Activated T-helper 2 cell treated with anti-CD3 and anti-CD28 coated beads, Interferon-gamma antibody, Interleukin-2, Interleukin-4, amounts not matched to agents 10 μg/mL and 5 μg/mL and 100 μg/mL, durations not matched to agents 14 hours and 24 hours and 36 hours (primary cell): ENCODE data around the gene DMPK. TPM values are rescaled to one million over a fixed set of nuclear protein-coding genes. Genes with fewer than 3 reads are reported as not detected.

ENCODE experiments used
- DNase-seq: peaks from one replicate; pipeline ENCODE4 v3.0.0; 2021; ENCODE audit warnings: low spot score
- H3K27ac Mint-ChIP-seq: one replicate; pipeline ENCODE4 v1.8.0; 2021; ENCODE audit warnings: mixed read lengths
- H3K27me3 Mint-ChIP-seq: one replicate; pipeline ENCODE4 v1.8.0; 2021; ENCODE audit warnings: low read depth, mixed read lengths
- H3K36me3 Mint-ChIP-seq: one replicate; pipeline ENCODE4 v1.8.0; 2021; ENCODE audit warnings: low read depth, mixed read lengths
- H3K4me1 Mint-ChIP-seq: one replicate; pipeline ENCODE4 v1.8.0; 2021; ENCODE audit warnings: low read depth, mixed read lengths
- H3K4me3 Mint-ChIP-seq: one replicate; pipeline ENCODE4 v1.8.0; 2021; ENCODE audit warnings: low read depth, mild to moderate bottlenecking, moderate library complexity, mixed read lengths
- H3K9me3 Mint-ChIP-seq: one replicate; pipeline ENCODE4 v1.8.0; 2021; ENCODE audit warnings: mixed read lengths
- intact Hi-C: fragments of 100-400 bp; cut with micrococcal nuclease; formaldehyde crosslinking; loops from one replicate; pipeline ENCODE4 v1.15.1; 2023
- total RNA-seq: library from RNA; stranded (reverse); gene quantifications from 2 replicates; pipeline ENCODE4 v1.2.3, GENCODE V29; 2022

Gene DMPK, protein sequence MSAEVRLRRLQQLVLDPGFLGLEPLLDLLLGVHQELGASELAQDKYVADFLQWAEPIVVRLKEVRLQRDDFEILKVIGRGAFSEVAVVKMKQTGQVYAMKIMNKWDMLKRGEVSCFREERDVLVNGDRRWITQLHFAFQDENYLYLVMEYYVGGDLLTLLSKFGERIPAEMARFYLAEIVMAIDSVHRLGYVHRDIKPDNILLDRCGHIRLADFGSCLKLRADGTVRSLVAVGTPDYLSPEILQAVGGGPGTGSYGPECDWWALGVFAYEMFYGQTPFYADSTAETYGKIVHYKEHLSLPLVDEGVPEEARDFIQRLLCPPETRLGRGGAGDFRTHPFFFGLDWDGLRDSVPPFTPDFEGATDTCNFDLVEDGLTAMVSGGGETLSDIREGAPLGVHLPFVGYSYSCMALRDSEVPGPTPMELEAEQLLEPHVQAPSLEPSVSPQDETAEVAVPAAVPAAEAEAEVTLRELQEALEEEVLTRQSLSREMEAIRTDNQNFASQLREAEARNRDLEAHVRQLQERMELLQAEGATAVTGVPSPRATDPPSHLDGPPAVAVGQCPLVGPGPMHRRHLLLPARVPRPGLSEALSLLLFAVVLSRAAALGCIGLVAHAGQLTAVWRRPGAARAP
- 22.0 and 23.4 TPM in 2 replicates for total RNA-seq

DNA sequence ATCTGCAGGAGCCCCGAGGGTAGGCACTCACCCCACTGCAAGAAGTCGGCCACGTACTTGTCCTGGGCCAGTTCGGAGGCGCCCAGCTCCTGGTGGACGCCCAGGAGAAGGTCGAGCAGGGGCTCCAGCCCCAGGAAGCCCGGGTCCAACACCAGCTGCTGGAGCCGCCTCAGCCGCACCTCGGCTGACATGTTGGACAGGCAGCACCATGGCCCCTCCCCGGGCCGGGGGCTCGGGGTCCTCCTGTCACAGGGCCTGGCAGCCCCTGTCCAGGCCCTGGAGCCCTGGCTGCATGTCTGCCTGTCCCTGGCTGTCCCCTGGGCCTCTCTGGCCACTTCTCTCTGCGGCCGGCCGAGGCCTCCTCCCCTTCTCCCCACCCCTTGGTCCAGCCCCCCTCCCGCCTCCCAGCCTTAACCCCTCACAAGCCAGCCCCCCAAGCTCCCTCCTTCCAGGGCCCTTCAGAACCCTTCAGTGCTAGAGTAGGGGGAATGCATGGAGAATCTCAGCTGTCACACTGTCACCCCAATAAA lies at the start of gene DMPK:
Gene DMPK (minus strand): TSS at position 329 of the 530 bp plus-strand sequence. CDS start 138 bp downstream, at position 191.
- intact Hi-C loops, result no loop called here
- Mint-ChIP-seq H3K4me3 (no peak within 1 kb of the TSS), H3K4me1 (peaks cover 7% of the 10 kb centered on the region), H3K9me3 (no peaks in the 10 kb centered on the region), H3K36me3 (peaks cover 14% of the 10 kb centered on the region), H3K27me3 (peaks cover 12% of the 10 kb centered on the region), H3K27ac (no peak within 1 kb of the TSS)
- DNase-seq, result no peak

DNA sequence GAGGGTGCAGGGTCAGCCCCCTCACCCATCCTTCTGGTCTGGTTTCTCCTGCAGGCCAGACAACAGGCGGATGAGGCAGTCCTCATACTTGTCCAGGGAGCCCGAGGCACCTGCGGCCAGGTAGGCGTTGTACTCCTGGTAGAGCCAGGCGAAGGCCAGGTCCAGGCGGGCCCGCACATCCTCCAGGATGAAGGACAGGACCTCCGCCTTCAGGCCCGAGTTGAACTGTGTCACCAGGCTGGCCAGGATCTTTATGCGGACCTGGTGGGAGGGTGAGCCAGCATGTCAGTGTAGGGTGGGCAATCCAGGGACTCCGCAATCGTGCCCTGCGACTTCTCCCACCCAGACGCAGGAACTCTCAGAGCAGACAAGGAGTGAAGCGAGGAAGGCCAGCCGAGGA lies 46.7 kb upstream of the DMPK start:
- Mint-ChIP-seq H3K4me1 (peaks cover 2% of the 10 kb centered on the region), H3K27me3 (no peaks in the 10 kb centered on the region), H3K4me3 (no peak overlapping the region), H3K27ac (no peak overlapping the region), H3K36me3 (peaks cover 77% of the 10 kb centered on the region), H3K9me3 (no peaks in the 10 kb centered on the region)
- intact Hi-C loops, result no loop called here
- no peak for DNase-seq

DNA sequence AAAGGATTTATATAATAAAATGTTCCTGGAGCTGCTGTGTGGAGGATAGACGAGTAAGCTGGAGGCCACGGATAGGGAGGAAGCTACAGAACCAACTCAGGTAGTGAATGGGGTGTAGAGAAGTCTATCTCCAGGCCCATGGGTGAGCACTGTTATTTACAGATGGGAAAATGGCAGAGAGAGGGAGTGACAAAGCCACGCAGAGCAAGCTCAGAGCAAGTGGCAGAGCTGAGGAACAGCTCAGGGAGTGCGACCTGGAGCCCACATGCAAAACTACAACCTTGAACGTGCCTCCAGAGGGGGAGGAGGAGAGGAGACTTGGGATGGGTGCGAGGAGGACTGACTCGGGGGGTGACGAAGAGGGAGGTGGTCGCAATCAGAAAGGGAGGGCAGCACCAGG lies 46.2 kb upstream of the DMPK start:
- Mint-ChIP-seq H3K4me1 (peaks cover 2% of the 10 kb centered on the region), H3K27ac (no peak overlapping the region), H3K36me3 (peaks cover 75% of the 10 kb centered on the region), H3K4me3 (no peak overlapping the region), H3K9me3 (no peaks in the 10 kb centered on the region), H3K27me3 (no peaks in the 10 kb centered on the region)
- intact Hi-C loops, result no loop called here
- DNase-seq, result no peak

DNA sequence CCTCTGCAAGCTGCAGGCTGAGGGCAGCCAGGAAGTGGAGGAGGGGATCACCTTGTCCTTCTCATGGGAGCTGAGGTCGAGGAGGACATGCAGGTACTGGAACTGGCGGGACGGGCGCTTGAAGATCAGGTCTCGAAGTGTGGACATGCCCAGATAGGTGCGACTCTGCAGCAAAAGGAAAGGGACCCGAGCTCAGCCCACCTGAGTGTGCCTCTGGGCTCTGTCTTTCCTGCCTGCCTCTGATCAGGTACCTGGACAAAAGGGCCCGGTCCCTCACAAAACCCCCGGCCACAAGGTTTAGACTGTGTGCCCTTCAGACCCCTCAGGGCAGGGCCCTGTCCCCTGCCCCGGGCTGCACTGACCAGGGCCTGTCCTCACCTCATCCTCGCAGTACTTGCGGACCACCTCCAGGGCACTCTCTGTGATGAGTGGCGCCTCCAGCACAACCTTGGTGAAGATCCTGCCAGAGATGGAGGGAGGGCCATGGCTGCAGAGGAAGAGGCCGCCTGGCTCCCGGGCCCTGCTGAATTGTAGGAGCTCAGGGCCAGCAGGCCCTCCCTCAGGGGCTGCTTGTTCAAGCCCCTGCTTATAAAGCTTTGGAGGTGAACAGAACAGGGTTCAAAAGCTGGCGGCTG lies 45.3 kb upstream of the DMPK start:
- intact Hi-C loops, result no loop called here
- Mint-ChIP-seq H3K27me3 (no peaks in the 10 kb centered on the region), H3K4me3 (no peak overlapping the region), H3K36me3 (peaks cover 74% of the 10 kb centered on the region), H3K4me1 (peaks cover 2% of the 10 kb centered on the region), H3K27ac (no peak overlapping the region), H3K9me3 (no peaks in the 10 kb centered on the region)
- DNase-seq, result no peak

DNA sequence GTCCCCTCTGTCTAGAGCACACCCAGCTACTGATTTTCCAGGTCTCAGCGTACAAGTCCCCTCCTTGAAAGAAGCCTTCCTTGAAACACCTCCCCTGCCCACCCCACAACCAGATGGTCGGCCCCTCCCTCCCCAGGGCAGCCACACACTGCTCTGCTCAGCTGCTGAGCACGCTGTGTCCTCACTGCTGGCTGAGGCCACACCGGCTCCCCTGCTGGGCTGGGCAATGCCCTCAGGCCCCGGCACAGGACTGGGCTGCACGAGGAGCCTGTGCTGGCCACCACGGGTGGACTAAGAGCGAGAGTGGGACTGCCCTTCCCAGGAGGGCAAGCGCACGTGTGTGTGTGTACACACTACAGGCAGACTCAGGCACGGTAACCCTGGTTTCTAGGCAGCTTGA lies 44.6 kb upstream of the DMPK start:
- Mint-ChIP-seq H3K4me3 (no peak overlapping the region), H3K9me3 (no peaks in the 10 kb centered on the region), H3K27me3 (no peaks in the 10 kb centered on the region), H3K36me3 (peaks cover 67% of the 10 kb centered on the region), H3K27ac (no peak overlapping the region), H3K4me1 (peaks cover 2% of the 10 kb centered on the region)
- DNase-seq, result no peak
- intact Hi-C loops, result no loop called here

DNA sequence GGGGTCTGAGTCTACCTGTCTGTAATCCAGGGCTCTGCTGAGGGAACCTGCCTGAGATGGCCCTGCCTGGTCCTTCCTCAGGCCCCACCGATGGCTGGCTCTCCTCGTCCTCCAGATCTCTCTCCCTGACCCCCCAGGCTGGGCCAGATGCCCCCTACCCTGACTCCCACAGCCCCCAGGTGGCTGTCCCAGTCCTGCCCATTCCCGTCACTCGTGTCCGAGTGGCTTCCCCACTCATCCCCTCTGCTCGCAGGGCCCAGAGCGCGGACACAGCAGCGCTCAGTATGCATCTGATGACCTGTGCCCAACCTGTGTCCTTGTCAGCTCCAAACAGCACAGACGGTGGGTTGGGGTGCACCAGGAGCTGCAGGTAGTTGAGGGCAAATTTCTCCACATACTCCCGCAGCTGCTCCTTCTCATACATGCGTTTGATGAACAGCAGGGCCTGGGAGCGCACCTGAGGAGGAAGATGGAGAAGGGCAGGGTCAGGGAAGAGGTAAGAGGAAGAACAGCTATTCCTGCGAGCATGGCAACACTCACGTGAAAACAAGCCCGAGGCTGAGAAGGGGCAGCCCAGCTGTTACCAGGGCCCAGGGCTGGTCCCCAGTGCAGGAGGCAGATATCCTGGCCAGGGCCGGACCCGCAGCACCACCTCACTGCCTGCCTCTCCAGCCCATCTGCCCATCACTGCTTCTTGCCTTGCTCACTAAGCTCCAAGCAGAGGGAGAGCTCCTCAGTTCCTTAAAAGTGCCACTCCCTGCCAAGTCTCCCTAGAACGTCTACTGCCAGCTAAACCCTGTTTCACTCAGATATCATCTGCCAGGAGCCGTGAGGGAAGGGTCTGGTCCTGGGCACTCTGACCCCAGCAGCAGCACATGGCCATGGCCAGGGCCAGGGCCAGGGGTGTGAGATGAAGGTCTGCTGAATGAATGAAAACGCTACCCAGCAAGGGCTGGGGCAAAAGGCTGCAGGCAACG lies 43.9 kb upstream of the DMPK start:
- Mint-ChIP-seq H3K9me3 (no peaks in the 10 kb centered on the region), H3K27me3 (no peaks in the 10 kb centered on the region), H3K4me1 (peaks cover 2% of the 10 kb centered on the region), H3K36me3 (peaks cover 66% of the 10 kb centered on the region), H3K27ac (no peak overlapping the region), H3K4me3 (no peak overlapping the region)
- no peak for DNase-seq
- intact Hi-C loops, result no loop called here

DNA sequence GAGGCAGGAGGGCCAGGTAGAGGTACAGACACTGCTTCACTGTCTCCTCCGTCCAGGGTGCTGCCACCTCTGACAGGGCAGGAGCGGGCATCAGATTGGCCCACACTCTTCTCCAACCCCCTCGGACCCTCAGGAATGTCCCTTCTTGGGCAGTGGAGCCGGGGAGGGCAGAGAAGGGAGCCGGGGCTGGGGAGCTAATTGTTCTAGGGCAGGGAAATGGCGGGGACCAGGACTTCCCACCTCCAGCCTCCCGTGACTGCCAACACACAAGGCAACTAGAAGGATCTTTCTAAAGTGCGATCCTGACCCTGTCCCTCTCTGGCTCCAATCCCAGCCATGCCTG lies 42.9 kb upstream of the DMPK start:
- intact Hi-C loops, result no loop called here

DNA sequence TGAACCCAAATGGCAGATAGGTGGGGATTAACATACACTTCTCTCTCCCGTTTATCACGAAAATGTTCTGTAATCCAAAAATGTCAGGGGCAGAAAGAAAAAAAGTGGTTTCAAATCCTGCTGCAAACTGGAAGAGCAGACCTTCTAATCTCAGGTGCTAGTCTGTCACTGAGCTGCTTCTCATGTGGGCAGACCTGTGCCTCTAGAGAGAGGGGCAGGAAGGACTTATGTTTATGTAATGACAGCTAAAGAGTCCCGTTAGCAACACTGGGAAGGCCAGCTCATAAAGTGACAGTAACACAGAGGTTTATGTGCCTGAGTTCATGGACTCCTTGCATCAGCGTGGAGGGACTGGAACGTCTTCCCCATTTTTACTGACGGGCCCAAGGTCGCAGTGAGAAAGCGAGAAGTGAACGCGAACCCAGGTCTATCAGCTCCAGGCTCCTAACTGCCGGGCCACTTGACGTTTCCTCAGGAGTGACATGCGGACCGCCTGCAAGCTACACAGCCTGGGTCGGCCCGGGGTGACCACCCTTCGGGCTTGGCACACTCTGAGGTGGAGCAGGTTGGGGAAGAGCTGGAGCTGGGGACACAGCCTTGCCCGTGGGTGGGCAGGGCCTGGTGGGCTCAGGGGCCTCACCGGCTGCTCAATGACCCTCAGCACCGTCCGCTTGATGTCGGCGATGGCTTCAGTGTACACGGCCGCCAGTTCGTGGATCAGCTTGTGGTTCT lies 42.4 kb upstream of the DMPK start:
- intact Hi-C loops, result no loop called here
- no peaks in the 10 kb centered on the region for H3K27me3 Mint-ChIP-seq
- no peaks in the 10 kb centered on the region for H3K9me3 Mint-ChIP-seq
- DNase-seq, result no peak
- H3K27ac Mint-ChIP-seq, result no peak overlapping the region
- no peak overlapping the region for H3K4me3 Mint-ChIP-seq
- peaks cover 2% of the 10 kb centered on the region for H3K4me1 Mint-ChIP-seq
- peaks cover 57% of the 10 kb centered on the region for H3K36me3 Mint-ChIP-seq

More for the DNA sequence above, 42.9 kb upstream of the DMPK start:
- Mint-ChIP-seq H3K27ac (no peak overlapping the region), H3K27me3 (no peaks in the 10 kb centered on the region), H3K9me3 (no peaks in the 10 kb centered on the region), H3K36me3 (peaks cover 60% of the 10 kb centered on the region), H3K4me1 (peaks cover 2% of the 10 kb centered on the region), H3K4me3 (no peak overlapping the region)
- no peak for DNase-seq

DNA sequence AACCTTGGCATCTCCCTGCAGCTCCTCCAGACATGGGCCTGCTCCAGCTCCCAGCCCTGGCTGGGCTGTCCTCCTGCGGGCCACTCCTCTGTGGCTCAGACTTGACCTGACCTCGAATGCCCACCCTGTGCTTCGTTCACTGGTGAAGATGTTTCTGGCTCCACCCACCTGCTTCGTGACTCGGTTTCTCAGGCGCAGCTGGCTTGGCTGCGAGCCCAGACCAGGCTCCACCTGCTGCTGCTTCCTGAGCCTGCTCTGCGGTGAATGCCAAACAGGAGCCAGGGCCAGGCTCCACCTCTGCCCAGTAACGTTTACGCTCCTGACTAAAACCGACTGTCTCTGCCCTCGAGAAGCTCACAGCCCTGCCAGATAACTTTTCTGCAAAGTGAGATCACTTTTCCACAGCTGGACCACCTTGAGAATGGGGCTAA lies 41.8 kb upstream of the DMPK start:
- H3K36me3 Mint-ChIP-seq, result peaks cover 51% of the 10 kb centered on the region
- no peaks in the 10 kb centered on the region for H3K9me3 Mint-ChIP-seq
- H3K4me3 Mint-ChIP-seq, result no peak overlapping the region
- H3K27me3 Mint-ChIP-seq, result no peaks in the 10 kb centered on the region
- H3K27ac Mint-ChIP-seq, result no peak overlapping the region
- no peak for DNase-seq
- intact Hi-C loops, result no loop called here
- H3K4me1 Mint-ChIP-seq, result peaks cover 2% of the 10 kb centered on the region

DNA sequence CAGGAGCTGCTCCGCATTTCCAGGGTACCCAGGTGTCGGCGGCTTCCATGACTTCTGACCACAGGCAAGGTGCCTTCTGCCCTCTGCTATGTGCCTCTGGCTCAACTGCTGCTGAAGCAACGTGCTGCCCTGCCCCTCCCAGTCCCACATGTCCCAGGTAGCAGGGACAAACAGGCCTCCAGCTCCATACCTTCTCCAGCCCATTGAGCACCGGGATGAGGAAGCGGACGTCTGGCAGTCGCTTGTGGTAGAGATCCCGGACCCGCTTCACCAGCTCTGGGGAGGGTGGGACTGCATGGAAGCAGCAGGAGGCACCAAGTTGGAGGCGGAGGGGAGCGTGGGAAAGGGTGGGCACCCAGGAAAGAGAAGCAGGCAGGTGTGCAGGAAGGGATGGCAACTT lies 40.9 kb upstream of the DMPK start:
- H3K27ac Mint-ChIP-seq, result no peak overlapping the region
- no peaks in the 10 kb centered on the region for H3K27me3 Mint-ChIP-seq
- intact Hi-C loops, result no loop called here
- no peaks in the 10 kb centered on the region for H3K9me3 Mint-ChIP-seq
- peaks cover 2% of the 10 kb centered on the region for H3K4me1 Mint-ChIP-seq
- DNase-seq, result no peak
- peaks cover 46% of the 10 kb centered on the region for H3K36me3 Mint-ChIP-seq
- no peak overlapping the region for H3K4me3 Mint-ChIP-seq

DNA sequence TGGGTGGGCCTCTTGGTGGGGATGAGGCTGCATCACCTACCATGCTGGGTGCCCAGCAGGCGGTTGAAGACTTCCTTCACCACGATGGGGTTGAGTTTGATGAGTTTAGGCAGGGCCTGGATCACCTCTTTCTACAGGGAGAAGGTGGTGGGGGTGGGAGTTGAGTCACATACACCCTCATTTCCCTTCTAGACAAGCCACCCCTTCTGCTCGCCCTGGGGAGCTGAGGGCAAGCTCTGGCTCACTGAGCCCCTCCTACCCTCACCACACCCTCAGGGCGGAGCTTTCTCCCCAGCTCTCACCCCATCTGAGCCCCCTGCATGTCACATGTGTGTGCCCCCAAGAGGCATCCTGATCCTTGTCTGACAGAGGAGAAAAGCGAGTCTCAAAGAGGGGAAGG lies 40.4 kb upstream of the DMPK start:
- Mint-ChIP-seq H3K4me3 (no peak overlapping the region), H3K4me1 (peaks cover 2% of the 10 kb centered on the region), H3K9me3 (no peaks in the 10 kb centered on the region)

DNA sequence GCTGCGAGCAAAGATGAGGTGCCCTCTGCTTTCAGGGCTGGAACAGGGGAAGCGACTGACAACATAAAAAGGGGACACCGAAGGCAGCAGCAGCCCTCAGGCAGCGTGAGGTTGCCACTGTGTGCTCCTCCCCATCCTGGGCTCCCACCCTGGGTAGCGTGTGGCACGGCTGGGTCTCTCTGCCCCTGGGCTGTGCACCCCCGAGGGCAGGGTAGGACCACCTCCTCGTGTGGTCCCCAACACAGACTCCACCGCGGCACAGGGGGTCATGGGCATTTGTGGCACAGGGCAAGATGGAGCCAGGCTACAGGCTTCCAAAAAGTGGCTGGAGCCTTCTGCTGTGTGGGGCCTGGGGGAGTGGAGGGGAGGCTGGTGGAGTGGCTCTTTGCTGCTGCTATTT lies 39.3 kb upstream of the DMPK start:
- Mint-ChIP-seq H3K27ac (no peak overlapping the region), H3K4me1 (peaks cover 3% of the 10 kb centered on the region), H3K4me3 (no peak overlapping the region), H3K36me3 (peaks cover 38% of the 10 kb centered on the region), H3K9me3 (no peaks in the 10 kb centered on the region), H3K27me3 (no peaks in the 10 kb centered on the region)
- no peak for DNase-seq
- intact Hi-C loops, result no loop called here

More for the DNA sequence above, 40.4 kb upstream of the DMPK start:
- Mint-ChIP-seq H3K27ac (no peak overlapping the region), H3K27me3 (no peaks in the 10 kb centered on the region), H3K36me3 (peaks cover 42% of the 10 kb centered on the region)
- DNase-seq, result no peak
- intact Hi-C loops, result no loop called here
